Activated CD8-positive, alpha-beta memory T cell treated with anti-CD3 and anti-CD28 coated beads, Interleukin-2, amount 50 U/mL, for 1 hour (primary cell): ENCODE results near the gene LHPP.
"Not testable (repeated sequence)": the region's sequence is repeated elsewhere in the genome, so short reads cannot be mapped to it uniquely, and the experiment has no call there.

Source experiments
- DNase-seq: peaks from one replicate; pipeline ENCODE4 v3.0.0-alpha.2; 2020; ENCODE audit errors: extremely low read depth

Gene LHPP

DNA sequence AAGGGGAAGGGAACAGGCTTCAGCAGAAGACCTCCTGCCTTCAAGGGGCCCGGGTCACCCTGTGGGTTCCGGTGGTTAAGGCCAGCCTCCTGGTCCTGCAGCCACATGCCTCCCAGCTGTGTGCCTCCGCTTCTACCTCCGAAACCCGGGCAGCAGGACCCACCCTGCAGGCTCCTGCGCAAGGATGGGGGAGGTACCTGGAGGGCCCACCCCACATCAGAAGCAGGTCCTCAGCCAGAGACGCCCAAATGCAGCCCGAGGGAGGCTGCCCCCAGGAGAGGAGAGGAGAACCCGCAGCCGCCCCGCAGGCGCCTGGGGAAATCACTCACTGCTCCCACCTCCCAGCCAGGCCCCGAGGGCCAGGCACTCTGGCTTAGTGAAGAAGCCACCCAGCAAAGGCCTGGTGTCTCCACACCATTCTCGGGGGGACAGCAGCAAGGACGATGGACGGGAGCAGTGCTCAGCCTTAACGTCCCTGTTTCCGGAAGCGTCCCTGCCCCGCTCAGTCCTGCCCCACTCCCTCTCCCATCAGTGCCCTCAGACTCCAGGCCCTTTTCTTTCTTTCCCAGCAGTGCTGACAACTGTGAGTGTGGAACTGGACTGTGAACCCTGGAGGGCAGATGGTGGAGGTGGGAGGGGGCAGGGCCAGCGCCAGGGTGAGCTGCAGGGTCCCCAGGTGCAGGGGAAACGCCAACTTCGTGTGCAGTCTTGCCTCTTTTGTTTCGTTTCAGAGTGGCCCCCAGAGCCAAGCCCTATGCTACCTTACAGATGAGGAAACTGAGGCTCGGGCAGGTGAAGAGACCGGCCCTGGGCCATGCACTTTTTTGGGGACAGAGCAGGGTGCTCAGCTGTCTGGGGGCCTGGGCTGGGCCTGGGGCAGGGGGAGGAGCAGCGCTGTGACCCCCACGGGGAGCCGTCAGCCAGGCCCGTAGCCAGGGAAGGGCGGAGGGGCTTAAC lies 144.5 kb downstream of the LHPP start:
- no peak for DNase-seq

DNA sequence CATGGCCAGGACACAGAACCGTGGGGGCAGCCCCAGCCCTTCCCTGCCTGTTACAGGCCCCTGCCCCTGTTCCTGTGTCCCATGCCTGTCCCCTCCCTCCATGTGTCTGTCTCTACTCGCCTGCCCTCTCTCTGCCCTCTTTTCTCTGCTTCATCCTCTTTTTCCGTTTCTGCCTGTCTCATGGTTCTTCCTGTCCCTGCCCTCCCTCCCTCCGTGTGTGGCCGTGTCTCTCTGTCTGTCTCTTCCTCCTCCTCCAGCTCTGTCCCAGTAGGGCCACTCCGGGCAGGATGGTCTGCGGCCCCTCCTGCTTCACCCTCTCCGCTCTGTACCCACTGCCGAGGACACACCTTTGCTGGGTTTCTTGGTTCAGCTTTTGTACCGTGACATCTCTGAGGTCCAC lies 145.2 kb downstream of the LHPP start:
- no peak for DNase-seq

- DNase-seq: no peak
Observed at GRCh38 chr10:124607693-124608092, 146.1 kb downstream of the LHPP start.

GRCh38 chr10:124608093-124608721 lies 146.6 kb downstream of the LHPP start:
- no peak for DNase-seq

DNA sequence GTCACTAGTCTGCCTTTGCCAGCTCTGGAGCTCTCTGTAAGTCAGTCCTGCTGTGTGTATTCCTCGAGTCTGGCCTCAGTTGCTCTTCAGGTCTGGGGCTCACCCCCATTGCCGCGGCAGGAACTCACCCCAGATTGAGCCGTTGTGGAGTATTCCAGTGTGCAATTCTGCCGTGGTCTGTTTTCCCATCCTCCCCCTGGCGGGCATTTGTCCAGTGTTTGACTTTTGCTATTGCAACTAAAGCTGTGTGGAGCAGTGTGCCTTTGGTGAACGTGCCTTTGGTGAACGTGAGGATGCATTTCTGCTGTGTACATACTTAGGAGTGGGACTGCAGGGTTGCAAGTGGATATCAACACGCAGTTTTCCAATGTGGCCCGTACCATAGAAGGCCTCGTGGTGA lies 148.1 kb downstream of the LHPP start:
- no peak for DNase-seq

DNA sequence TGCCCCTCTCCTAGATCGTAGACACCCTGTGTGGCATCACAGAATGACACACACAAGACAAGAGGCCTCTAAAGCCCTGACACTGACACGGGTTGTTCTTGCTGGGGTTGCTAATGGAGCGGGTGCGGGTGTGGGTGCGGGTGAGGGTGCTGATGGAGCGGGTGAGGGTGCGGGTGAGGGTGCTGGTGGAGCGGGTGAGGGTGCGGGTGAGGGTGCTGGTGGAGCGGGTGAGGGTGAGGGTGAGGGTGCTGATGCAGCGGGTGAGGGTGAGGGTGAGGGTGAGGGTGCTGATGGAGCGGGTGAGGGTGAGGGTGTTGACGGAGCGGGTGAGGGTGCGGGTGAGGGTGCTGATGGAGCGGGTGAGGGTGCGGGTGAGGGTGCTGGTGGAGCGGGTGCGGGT lies 148.6 kb downstream of the LHPP start:
- DNase-seq: not testable (repeated sequence)

DNA sequence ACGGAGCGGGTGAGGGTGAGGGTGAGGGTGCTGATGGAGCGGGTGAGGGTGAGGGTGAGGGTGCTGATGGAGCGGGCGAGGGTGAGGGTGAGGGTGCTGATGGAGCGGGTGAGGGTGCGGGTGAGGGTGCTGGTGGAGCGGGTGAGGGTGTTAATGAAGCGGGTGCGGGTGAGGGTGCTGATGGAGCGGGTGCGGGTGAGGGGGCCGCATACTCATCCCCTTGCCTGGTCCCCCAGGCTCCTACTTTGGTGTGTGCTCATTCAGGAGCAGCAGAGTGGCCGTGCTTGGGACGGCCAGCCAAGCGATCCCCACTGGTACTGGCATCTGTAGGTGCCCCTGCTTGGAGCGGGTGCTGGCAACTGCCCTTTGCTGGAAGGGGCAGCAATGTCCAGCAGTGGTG lies 149.2 kb downstream of the LHPP start:
- not testable (repeated sequence) for DNase-seq

DNA sequence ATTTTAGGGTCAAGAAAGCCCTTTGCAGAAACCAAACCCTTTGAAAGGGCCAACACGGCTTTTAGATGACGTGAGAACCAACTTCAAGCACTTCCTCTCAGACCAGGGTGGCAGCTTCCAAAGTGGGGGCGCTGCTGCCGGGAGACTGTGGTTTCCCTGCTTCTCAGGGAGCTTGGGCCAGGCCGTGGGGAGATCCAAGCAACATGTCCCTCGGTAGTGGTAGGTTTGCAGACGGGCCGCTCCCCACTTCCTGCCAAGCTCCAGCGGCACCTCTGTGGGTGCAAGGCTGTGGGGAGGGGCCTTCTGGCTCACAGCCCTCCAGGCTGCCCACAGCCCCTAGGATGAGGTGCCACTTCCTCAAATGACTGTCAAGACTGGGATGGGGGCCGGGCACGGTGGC lies 150.1 kb downstream of the LHPP start:
- peak; percentile 13 for DNase-seq

DNA sequence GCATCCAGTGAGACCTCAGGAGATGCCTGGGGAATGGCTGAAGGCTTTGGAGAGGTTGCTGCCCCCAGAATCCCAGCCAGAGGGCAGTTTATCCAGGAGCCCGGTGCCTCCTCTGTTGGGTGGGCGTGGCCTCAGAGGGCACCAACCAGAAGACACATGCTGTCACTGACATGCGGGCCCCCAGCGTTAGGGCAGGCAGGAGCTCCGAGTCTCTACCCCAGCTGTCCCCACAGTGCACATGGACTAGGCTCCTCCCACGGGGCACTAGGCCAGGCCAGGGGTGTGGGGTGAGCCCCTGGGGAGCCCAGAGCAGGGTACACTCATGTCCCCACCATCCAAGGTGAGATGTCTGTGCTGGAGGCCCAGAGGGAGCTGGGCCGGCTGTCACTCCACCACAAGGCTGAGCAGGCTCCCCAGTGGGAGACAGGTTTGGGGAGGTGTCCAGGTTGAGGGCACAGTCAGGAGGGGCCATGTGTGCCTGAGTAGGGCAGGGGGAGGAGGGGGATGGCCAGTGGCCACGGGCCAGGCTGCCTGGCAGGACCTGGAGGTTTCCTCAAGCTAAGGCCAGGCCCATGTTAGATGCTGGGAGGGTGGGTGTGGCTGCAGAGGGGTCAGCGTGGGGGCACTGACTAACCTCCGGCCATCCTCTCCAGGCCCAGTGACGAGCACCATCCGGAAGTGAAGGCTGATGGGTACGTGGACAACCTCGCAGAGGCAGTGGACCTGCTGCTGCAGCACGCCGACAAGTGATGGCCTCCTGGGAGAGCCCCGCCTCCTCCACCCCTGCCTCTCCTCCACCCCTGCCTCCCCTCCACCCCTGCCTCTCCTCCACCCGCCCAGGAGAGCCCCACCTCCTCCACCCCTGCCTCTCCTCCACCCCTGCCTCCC lies 151.2 kb downstream of the LHPP start:
- no peak for DNase-seq

- DNase-seq: no peak
Observed at GRCh38 chr10:124614003-124614659, 152.5 kb downstream of the LHPP start.

GRCh38 chr10:124615259-124615658 lies 153.6 kb downstream of the LHPP start:
- DNase-seq: no peak

DNA sequence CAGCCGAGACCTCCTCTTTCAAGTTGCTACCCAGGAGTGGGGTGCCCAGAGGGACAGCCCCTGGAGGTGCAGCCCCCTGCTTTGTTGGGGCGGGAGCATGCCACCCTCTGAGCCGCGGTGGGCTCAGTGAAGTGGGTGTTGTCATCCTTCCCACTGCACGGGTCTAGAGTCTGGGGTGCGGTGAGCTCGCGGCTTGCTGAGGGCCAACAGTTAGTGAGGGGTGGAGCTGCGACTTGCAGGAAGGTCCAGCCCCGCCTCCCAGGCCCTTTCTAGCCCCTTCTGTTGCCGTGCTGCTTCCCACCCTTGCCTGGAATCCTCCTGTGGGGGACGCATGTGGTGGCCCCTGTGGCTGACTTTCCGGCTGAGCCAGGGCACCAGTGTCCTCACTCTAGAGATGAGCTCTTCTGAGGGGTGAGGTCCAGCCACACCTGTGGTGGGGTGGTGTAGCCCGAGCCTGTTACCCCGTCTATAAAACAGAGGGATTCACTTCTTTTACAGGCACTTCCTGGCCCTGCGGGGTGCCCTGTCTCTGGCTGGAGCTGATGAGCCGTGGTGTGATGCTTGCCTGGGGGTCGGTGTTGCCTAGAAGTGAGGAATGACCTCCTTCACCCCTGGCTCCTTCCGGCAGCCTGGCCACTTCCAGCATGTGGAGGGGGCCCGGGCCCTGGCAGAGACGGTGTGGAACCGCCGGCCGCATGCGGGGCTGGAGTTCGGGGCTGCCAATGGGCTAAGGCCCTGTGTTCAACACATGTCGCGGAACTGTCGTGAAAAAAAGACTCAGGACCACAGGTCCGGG lies 154.6 kb downstream of the LHPP start:
- no peak for DNase-seq

DNA sequence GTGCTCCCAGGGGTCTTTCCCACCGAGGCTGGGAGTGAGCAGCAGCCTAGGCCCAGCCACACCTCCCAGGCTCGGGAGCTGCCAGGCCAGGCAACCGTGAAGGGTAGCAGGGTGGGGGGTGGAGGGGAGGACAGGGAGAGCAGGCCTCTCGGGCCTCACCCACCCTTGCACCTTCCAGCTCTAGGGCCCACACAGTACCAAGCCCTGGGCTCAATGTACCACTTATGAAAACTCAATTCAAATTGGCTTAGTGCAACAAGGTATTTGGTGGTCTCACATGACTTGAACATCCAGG lies 155.2 kb downstream of the LHPP start:
- DNase-seq: no peak

DNA sequence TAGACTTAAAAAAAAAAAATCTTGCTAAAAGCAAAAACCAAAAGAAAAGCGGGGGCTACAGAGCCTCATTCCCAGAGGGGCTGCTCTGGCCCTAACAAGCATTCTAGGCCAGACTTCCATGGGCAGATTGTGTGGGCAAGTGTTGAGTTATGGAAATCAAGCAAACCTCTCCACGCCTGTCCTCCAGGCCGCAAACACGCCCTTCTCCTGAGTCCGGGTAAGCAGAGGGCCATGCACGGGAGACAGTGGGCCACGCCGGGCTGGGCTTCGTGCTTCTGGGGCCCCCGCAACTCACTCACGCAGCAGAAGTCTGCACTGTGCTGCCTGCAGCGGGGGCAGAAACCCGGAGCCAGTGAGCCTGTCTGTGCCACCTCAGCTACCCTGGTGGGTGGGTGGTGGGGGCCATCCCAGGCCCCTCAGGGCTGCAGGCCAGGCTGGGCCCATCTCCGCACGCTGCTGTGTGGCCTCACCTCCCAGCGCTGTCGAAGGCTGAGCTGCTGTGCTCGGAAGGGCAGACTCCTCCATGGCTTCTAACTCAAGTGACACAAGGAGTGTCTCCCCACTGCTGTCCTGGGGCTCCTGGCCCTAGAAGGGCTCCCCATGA lies 156.9 kb downstream of the LHPP start:
- DNase-seq: no peak

GRCh38 chr10:124619195-124619594 lies 157.6 kb downstream of the LHPP start:
- no peak for DNase-seq

- DNase-seq: no peak
Observed at GRCh38 chr10:124619802-124620490, 158.3 kb downstream of the LHPP start.

DNA sequence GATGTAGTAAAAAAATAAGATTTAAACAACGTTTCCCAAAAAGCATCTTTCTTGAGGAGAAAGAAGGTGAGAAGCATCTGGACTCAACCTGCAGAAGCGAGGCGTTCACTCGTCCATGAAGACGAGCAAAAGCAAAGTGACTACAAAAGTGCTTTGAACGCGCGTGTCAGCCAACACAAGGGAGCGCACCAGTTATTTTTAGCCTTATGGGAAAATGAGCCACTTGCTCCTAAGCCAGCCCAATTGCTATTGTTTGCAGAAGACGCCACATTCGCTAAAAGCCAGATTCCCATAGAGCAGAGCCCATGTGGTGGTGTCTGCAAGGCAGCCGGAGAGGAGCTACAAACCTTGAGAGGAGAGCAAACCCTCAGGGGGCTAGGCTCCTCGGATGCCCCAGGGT lies 160.0 kb downstream of the LHPP start:
- no peak for DNase-seq

DNA sequence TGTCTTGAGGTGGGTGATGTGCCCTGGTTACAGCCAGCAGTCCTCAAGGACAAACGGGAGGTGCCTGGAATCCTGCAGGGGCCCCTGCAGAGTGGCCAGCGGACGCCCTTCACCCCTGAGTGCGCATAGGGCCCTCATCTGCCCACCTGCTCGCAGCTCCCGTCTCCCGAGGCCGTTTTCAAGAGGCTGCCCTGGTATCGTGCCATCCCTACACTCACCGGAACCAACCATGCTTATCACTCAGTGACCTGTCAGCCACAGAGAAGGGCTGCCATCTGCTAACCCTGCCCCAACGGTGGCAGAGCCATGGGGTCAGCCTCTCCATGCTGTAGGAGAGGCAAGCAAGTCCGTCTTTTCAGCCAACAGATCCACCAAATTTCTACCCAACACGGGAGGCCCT lies 160.5 kb downstream of the LHPP start:
- DNase-seq: no peak

DNA sequence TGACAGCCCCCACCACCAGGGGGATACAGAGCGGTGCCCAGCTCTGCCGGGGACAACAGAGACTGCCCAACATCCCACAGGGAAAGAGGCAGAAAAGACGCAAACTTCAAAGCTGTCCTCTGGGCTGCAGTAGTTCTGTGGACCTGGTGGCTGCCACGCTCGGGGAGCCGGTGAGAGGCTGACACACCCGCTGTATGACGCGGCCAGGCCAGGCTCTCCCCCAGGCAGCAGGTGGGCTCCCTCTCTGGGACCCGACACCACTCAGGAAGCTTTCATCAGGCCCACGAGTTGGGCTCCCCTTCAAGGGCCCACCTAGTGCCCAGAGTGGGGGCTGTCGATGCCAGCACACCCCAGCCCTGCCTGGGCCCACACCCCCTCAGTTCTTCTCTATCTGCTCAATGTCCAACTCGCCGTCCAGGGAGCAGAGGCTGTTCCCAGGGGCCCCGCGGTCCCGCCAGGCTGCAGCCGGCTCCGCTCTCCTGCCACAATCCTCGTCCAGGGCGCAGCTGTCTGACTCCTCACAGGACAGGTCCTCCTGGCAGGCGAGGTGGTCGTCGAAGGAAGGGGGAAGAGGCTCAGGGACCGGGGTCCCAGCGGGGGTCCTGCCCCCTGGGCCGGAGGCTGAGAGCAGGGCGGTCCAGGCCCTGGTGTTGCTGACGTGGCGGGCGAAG lies 161.4 kb downstream of the LHPP start:
- no peak for DNase-seq

GRCh38 chr10:124624006-124624405 lies 162.4 kb downstream of the LHPP start:
- no peak for DNase-seq
